SH-SY5Y (cell line): ENCODE results near the gene GABRR2.

Source experiments
- GATA2 ChIP-seq: IDR thresholded peaks from 2 replicates; pipeline ENCODE4 v1.6.1; 2011; ENCODE audit warnings: mild to moderate bottlenecking, low read depth, low read length
- GATA3 ChIP-seq: IDR thresholded peaks from 2 replicates; pipeline ENCODE4 v1.6.1; 2011; ENCODE audit warnings: low read depth, mild to moderate bottlenecking, low read length, moderate library complexity

DNA sequence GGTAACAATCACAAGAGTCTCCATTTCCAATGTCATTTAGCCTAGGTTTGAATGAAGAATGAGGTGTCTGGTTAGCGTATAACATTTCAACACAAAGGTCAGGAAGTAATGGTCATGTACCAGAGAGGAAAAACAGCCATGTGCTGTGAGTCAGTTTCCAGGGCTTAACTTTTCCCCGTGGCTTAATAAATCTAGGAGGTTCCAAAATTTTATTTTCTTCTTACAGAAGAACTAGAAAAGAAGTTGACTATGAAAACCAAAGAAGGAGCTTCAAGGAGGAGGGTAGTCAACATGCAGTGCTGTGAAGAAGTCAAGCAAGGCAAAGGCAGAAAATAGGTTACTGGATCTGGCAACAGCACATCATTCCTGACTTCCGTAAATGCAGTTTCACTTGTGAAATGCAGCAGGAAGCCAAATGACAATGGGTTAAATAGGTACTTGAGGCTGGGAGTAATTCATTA lies 8.4 kb upstream of the GABRR2 start:
- TF ChIP-seq GATA2, result no peak
- no peak for TF ChIP-seq GATA3
